ENCODE results near the gene ADGRG4.
"Not testable (repeated sequence)": the region's sequence is repeated elsewhere in the genome, so short reads cannot be mapped to it uniquely, and the experiment has no call there.

The ADGRG4 gene

GRCh38 chrX:136386173-136386572 is 85.4 kb downstream of the ADGRG4 start:
- no peak for DNase-seq

- DNase-seq: no peak
Measured at GRCh38 chrX:136386826-136387225, 86.1 kb downstream of the ADGRG4 start.

- no peak for DNase-seq
Measured at GRCh38 chrX:136387951-136388502, 87.3 kb downstream of the ADGRG4 start.

GRCh38 chrX:136390921-136391320 is 90.2 kb downstream of the ADGRG4 start:
- DNase-seq: no peak

- DNase-seq: no peak
Measured at GRCh38 chrX:136395271-136395670, 94.5 kb downstream of the ADGRG4 start.

- no peak for DNase-seq
Measured at GRCh38 chrX:136397001-136397400, 96.2 kb downstream of the ADGRG4 start.

GRCh38 chrX:136405126-136405525 is 104.4 kb downstream of the ADGRG4 start:
- DNase-seq: no peak

GRCh38 chrX:136417806-136418205 is 117.0 kb downstream of the ADGRG4 start:
- no peak for DNase-seq

- no peak for DNase-seq
Measured at GRCh38 chrX:136421338-136421737, 120.6 kb downstream of the ADGRG4 start.

- no peak for DNase-seq
Measured at GRCh38 chrX:136423724-136424123, 123.0 kb downstream of the ADGRG4 start.

- no peak for DNase-seq
Measured at GRCh38 chrX:136425996-136426395, 125.2 kb downstream of the ADGRG4 start.

- no peak for DNase-seq
Measured at GRCh38 chrX:136431625-136432024, 130.9 kb downstream of the ADGRG4 start.

- no peak for DNase-seq
Measured at GRCh38 chrX:136437774-136438173, 137.0 kb downstream of the ADGRG4 start.

GRCh38 chrX:136438192-136438591 is 137.4 kb downstream of the ADGRG4 start:
- DNase-seq: no peak

GRCh38 chrX:136445674-136446073 is 144.9 kb downstream of the ADGRG4 start:
- not testable (repeated sequence) for DNase-seq

GRCh38 chrX:136446208-136446607 is 145.4 kb downstream of the ADGRG4 start:
- DNase-seq: no peak

GRCh38 chrX:136447308-136447707 is 146.5 kb downstream of the ADGRG4 start:
- no peak for DNase-seq

- no peak for DNase-seq
Measured at GRCh38 chrX:136447968-136448367, 147.2 kb downstream of the ADGRG4 start.

GRCh38 chrX:136450050-136450830 is 149.5 kb downstream of the ADGRG4 start:
- DNase-seq: no peak

- DNase-seq: no peak
Measured at GRCh38 chrX:136452614-136453013, 151.9 kb downstream of the ADGRG4 start.

GRCh38 chrX:136453114-136453513 is 152.4 kb downstream of the ADGRG4 start:
- DNase-seq: no peak

- no peak for DNase-seq
Measured at GRCh38 chrX:136453771-136454170, 153.0 kb downstream of the ADGRG4 start.

GRCh38 chrX:136456133-136456532 is 155.4 kb downstream of the ADGRG4 start:
- DNase-seq: no peak

- no peak for DNase-seq
Measured at GRCh38 chrX:136457303-136457917, 156.6 kb downstream of the ADGRG4 start.
